ENCODE measurements around the gene UPK1B.

Gene UPK1B

DNA sequence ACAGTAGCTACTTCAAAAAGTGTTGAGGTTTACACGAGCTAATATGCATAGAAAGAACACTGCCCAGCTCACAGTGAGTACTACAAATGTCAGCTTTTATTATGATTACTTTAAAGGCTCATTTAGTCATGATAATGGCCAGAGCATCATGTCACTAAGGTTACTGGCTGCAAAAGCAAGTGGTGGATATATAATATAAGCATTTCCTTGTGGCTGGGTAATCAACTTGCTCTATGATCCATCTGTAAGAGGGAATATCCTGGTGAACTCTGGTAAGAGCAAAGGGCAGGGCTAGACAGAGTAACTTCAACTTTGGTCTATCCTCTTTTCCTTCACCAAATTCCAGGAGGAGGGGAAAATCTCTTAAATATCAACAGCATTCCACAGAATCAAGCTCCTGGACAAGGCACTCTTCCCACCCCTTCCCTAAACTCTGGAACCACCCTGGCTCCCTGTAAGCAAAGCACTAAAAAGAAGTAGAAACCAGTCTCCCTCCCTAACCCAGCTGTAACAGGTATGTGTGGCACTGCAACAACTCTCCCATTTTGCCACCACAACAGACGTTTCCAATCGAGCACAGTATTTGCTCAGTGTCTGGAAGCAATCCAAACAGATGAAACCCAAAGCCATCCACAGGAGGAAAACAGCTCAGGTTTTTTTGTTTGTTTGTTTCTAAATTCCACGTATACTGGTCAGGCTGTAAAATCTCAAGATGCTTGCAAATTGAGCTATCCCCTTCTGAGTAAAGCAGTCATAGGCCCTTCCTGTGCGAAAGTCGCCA lies 53.9 kb downstream of the UPK1B start:
- no peaks in the 10 kb centered on the region for H3K9me3 ChIP-seq (ENCODE audit: severe bottlenecking)
- TF ChIP-seq, protein P1, sequence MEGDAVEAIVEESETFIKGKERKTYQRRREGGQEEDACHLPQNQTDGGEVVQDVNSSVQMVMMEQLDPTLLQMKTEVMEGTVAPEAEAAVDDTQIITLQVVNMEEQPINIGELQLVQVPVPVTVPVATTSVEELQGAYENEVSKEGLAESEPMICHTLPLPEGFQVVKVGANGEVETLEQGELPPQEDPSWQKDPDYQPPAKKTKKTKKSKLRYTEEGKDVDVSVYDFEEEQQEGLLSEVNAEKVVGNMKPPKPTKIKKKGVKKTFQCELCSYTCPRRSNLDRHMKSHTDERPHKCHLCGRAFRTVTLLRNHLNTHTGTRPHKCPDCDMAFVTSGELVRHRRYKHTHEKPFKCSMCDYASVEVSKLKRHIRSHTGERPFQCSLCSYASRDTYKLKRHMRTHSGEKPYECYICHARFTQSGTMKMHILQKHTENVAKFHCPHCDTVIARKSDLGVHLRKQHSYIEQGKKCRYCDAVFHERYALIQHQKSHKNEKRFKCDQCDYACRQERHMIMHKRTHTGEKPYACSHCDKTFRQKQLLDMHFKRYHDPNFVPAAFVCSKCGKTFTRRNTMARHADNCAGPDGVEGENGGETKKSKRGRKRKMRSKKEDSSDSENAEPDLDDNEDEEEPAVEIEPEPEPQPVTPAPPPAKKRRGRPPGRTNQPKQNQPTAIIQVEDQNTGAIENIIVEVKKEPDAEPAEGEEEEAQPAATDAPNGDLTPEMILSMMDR (IDR thresholded peaks at IDR 0.05; ENCODE audit: poor library complexity, severe bottlenecking): no peak
- ATAC-seq (ENCODE audit: low read depth): no peak
- no peaks in the 10 kb centered on the region for H3K4me1 ChIP-seq (ENCODE audit: insufficient read depth, poor library complexity, severe bottlenecking)
- peaks cover 43% of the 10 kb centered on the region for H3K36me3 ChIP-seq (ENCODE audit: low read depth)
- no peak overlapping the region for H3K27ac ChIP-seq (ENCODE audit: poor library complexity, severe bottlenecking)
- H3K4me3 ChIP-seq (ENCODE audit: severe bottlenecking): no peak overlapping the region
- H3K27me3 ChIP-seq (ENCODE audit: insufficient read depth, poor library complexity, severe bottlenecking): no peaks in the 10 kb centered on the region
- DNase-seq (ENCODE audit: low spot score): no peak

DNA sequence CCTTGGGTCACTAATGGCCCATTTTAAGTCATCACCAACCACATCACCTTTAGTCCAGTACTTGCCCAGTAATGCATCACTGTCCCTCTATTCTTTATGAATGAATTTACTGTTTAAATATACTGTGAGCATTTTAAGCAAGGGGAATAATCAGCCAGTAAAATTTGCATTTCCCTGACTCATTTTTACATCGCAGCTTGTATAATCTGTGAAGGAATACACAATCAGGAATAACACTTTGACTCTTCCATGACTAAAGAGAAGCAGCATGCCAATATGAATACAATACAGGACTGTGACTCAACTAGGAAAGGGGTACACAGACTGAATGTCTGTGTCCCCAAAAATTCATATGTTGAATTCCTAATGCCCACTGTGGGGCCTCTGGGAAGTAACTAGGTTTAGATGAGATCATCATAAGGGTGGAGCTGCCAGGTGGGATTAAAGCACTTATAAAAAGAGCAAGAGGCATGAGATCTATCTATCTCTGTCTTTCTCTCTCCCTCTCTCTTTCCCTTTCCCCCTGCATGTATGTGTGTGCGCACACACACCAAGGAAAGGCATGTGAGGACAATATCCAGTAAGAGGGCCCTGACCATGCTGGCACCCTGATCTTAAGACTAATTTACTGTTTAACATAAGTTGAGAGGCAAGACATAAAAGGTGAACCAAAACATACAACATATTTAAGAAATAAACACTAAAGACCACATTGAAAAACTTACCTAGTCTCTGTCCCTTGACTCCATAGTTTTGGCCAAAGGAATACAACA lies 55.2 kb downstream of the UPK1B start:
- no peaks in the 10 kb centered on the region for H3K27me3 ChIP-seq (ENCODE audit: insufficient read depth, poor library complexity, severe bottlenecking)
- no peak overlapping the region for H3K27ac ChIP-seq (ENCODE audit: poor library complexity, severe bottlenecking)
- H3K36me3 ChIP-seq (ENCODE audit: low read depth): peaks cover 50% of the 10 kb centered on the region
- H3K9me3 ChIP-seq (ENCODE audit: severe bottlenecking): no peaks in the 10 kb centered on the region
- no peaks in the 10 kb centered on the region for H3K4me1 ChIP-seq (ENCODE audit: insufficient read depth, poor library complexity, severe bottlenecking)
- DNase-seq (ENCODE audit: low spot score): no peak
- TF ChIP-seq, protein P1 (IDR thresholded peaks at IDR 0.05; ENCODE audit: poor library complexity, severe bottlenecking): no peak
- no peak for ATAC-seq (ENCODE audit: low read depth)
- no peak overlapping the region for H3K4me3 ChIP-seq (ENCODE audit: severe bottlenecking)

DNA sequence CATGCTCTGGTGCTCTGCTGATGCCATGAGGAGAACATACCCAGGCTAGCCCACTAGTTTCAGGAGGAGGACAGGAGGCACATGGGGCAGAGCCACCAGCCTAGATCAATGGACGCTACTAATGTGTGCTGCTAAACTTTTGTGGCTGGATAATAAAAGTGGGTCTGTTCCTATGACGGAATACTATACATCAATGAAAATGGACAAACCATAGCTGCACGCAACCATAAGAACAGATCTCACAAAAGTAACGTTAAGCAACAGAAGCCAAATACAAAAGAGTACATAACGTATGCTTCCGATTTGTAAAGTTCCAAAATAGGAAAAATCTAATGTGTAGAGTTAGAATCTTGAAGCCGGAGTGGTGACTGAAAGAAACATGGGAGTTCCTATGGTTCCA lies 55.8 kb downstream of the UPK1B start:
- no peak for DNase-seq (ENCODE audit: low spot score)
- TF ChIP-seq, protein P1 (IDR thresholded peaks at IDR 0.05; ENCODE audit: poor library complexity, severe bottlenecking): no peak
- Histone ChIP-seq H3K4me1 (ENCODE audit: insufficient read depth, poor library complexity, severe bottlenecking) (no peaks in the 10 kb centered on the region), H3K4me3 (ENCODE audit: severe bottlenecking) (no peak overlapping the region), H3K36me3 (ENCODE audit: low read depth) (peaks cover 53% of the 10 kb centered on the region), H3K27me3 (ENCODE audit: insufficient read depth, poor library complexity, severe bottlenecking) (no peaks in the 10 kb centered on the region), H3K27ac (ENCODE audit: poor library complexity, severe bottlenecking) (no peak overlapping the region), H3K9me3 (ENCODE audit: severe bottlenecking) (no peaks in the 10 kb centered on the region)
- no peak for ATAC-seq (ENCODE audit: low read depth)

DNA sequence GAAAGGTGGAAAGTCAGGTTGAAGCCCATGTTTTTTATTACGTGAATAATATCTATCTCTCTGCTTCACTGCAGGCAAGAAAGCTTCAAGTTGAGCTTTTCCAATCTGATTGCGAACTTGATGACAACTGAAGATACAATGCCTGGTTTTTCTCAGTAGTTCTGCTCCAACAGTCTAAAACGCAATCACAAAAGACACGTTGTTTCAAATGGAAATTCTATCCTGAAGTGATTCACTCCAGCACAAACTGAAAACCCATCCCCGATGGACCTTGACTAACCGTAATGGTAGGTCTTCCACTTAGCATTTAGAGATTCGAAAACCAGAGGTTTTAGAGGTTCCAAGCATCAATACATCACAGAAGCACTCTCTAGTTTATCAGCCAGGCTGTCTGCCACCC lies 56.7 kb downstream of the UPK1B start:
- no peak overlapping the region for H3K4me3 ChIP-seq (ENCODE audit: severe bottlenecking)
- no peak for DNase-seq (ENCODE audit: low spot score)
- H3K27ac ChIP-seq (ENCODE audit: poor library complexity, severe bottlenecking): no peak overlapping the region
- ATAC-seq (ENCODE audit: low read depth): no peak
- H3K36me3 ChIP-seq (ENCODE audit: low read depth): peaks cover 53% of the 10 kb centered on the region
- H3K27me3 ChIP-seq (ENCODE audit: insufficient read depth, poor library complexity, severe bottlenecking): no peaks in the 10 kb centered on the region
- no peaks in the 10 kb centered on the region for H3K9me3 ChIP-seq (ENCODE audit: severe bottlenecking)
- TF ChIP-seq, protein P1 (IDR thresholded peaks at IDR 0.05; ENCODE audit: poor library complexity, severe bottlenecking): no peak
- peaks cover 4% of the 10 kb centered on the region for H3K4me1 ChIP-seq (ENCODE audit: insufficient read depth, poor library complexity, severe bottlenecking)

Data from RWPE2 (cell line).